D721Med (cell line): ENCODE results near the gene DYNLT4.
"Not testable (repeated sequence)": the region's sequence is repeated elsewhere in the genome, so short reads cannot be mapped to it uniquely, and the experiment has no call there.

Experiments
- DNase-seq: peaks from one replicate; pipeline ENCODE4 v3.0.0; 2011; ENCODE audit warnings: low spot score; ENCODE audit not compliant: insufficient read length
- FAIRE-seq: peaks from 2 replicates; lab custom pipeline; 2011; peaks lifted over from hg19 to GRCh38; lab: Jason Lieb, UNC
- TF ChIP-seq, protein P1 (sequence below): IDR thresholded peaks from 2 replicates; pipeline ENCODE4 v1.5.1; 2012; ENCODE audit warnings: mild to moderate bottlenecking, control low read depth; ENCODE audit not compliant: insufficient read depth; ENCODE audit errors: missing control alignments

DYNLT4 gene

GRCh38 chr1:44801491-44802305, 5.5 kb downstream of the DYNLT4 start:
- TF ChIP-seq, protein P1, sequence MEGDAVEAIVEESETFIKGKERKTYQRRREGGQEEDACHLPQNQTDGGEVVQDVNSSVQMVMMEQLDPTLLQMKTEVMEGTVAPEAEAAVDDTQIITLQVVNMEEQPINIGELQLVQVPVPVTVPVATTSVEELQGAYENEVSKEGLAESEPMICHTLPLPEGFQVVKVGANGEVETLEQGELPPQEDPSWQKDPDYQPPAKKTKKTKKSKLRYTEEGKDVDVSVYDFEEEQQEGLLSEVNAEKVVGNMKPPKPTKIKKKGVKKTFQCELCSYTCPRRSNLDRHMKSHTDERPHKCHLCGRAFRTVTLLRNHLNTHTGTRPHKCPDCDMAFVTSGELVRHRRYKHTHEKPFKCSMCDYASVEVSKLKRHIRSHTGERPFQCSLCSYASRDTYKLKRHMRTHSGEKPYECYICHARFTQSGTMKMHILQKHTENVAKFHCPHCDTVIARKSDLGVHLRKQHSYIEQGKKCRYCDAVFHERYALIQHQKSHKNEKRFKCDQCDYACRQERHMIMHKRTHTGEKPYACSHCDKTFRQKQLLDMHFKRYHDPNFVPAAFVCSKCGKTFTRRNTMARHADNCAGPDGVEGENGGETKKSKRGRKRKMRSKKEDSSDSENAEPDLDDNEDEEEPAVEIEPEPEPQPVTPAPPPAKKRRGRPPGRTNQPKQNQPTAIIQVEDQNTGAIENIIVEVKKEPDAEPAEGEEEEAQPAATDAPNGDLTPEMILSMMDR, result no peak
- DNase-seq, result no peak
- FAIRE-seq, result no peak

DNA sequence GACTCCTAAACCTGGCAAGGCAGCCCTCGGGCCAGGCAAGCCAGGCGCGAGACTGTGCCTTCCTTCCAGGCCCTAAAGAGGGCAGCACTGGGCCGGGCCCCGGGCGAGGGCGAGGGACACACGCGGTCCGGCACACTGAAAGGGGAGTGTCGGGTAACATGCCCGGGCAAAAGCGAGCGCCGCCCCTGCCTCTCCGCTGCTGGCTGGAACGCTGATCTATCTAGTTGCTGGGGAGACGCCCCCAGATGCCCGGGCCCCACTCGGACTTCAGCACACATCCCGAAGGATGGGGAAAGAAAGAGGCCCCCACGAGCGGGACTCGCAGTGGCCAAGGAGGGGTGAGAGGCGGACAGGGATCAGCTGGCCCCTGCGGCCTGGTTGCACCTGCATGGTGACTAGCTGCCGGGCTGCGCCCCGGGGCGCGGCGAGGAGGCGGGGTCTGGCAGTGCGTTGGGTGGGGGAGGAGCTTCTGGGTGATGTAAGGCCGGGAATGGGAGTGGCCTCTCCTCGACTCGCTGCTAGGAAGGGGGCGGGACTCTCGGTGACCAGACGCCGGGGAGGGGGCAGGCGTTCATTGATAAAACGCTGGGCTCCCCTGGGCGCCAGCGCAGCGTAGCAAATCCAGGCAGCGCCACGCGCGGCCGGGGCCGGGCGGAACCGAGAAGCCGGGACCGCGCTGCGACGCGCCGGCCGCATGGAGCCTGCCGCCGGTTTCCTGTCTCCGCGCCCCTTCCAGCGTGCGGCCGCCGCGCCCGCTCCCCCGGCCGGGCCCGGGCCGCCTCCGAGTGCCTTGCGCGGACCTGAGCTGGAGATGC, 7.2 kb downstream of the DYNLT4 start, which contains the start of gene PLK3:
Gene PLK3, plus strand, starts transcription at position 608 of the 815 bp plus-strand sequence. Its CDS starts 87 bp downstream, at position 695.
- TF ChIP-seq, protein P1, result peak; percentile 71
- DNase-seq (peak; percentile 96), FAIRE-seq (no peak)

DNA sequence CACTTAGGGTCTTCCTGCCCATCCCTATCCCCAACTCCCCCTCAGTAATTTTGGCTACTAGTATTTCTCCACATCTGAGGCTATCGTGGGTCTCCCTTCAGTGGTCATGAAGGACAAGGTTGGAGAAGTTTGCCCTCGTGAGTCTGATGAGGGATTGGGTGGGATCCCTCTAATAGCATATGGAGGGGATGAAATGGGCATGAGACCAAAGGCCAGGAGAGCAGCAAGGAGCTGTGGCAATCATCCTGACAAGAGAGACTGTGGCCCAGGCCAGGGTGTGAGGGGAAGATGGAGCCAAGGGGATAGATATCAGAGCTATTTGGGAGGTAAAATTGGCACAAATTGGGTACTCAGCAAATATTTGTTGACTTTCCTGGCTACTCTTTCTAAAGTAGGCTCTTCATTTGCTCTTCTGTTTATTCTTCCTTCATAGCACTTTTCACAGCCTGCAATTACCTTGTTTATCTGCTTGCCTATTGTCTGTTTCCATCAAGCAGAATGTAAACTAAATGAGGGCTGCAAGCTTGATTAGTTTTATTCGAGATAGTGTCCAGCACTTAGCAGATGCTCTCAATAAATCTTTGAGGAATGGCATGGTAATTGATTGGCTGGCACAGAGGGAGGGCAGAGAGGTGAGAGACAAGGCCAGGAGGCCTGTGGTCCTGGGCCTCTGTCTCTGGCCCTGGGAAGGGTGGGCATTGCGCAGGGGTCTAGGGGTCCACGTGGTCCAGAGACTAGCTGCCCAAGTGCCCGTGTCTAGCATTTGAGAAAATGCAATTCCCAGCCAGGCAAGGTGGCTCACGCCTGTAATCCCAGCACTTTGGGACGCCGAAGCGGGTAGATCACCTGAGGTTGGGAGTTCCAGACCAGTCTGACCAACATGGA, 8.4 kb downstream of the DYNLT4 start:
- DNase-seq, result no peak
- FAIRE-seq, result no peak
- TF ChIP-seq, protein P1, result no peak

GRCh38 chr1:44797886-44798285, 9.3 kb downstream of the DYNLT4 start:
- not testable (repeated sequence) for FAIRE-seq, DNase-seq

- TF ChIP-seq, protein P1, result no peak
- FAIRE-seq, result no peak
- no peak for DNase-seq
Observed at GRCh38 chr1:44792736-44793502, 14.2 kb downstream of the DYNLT4 start.

DNA sequence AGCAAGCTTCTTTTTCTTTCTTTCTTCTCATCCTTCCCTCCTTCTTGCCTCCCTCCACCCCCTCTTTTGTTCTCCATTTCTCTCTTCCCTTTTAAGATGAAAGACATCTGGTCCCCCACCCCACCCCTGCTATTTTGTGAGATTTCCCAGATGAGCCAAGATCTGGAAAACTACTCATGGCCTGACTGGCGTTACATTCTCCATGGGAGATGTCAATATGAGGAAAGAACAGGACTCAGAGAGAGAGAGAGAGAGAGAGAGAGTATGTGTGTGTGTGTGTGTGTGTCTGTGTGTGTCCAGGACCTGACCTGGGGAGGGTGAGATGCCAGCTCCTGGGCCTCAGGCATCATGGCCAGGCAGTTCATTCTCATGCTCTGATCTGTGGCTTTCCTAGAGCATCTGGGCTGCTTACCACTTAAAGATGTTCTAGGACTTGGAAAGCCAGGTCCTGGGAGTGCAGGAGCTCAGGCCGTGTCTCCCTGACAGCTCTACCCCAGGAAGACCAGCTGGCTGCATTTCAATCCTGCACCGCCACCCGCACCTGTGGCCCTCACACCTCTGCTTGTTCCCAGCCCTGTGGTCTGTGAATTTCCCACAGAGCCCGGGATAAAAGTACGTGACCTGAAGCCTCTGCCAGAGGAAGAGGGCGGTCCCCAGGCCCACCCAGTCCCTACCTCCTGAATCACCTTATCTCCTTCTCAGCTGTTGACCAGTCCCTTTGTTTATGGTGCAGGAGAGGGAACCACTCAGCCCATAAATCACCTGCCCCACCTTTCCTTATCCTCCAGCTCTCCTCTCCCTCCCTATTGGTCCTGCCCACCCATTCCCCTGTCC, 16.0 kb downstream of the DYNLT4 start:
- no peak for FAIRE-seq
- DNase-seq, result no peak
- TF ChIP-seq, protein P1, result no peak
